ENCODE results near the gene EPHB1.

The EPHB1 gene

GRCh38 chr3:134808835-134809234, 13.8 kb downstream of the EPHB1 start:
- DNase-seq (ENCODE audit: low spot score), result no peak
- H3K27me3 Mint-ChIP-seq (ENCODE audit: low read depth), result peaks cover 15% of the 10 kb centered on the region
- H3K4me1 Mint-ChIP-seq (ENCODE audit: low read depth), result peaks cover 2% of the 10 kb centered on the region
- H3K9me3 Mint-ChIP-seq, result peaks cover 3% of the 10 kb centered on the region
- H3K4me3 Mint-ChIP-seq, result no peak overlapping the region
- no peaks in the 10 kb centered on the region for H3K36me3 Mint-ChIP-seq (ENCODE audit: low read depth)
- H3K27ac Mint-ChIP-seq, result no peak overlapping the region

GRCh38 chr3:134809427-134810051, 14.5 kb downstream of the EPHB1 start:
- no peaks in the 10 kb centered on the region for H3K36me3 Mint-ChIP-seq (ENCODE audit: low read depth)
- DNase-seq (ENCODE audit: low spot score), result no peak
- H3K4me1 Mint-ChIP-seq (ENCODE audit: low read depth), result no peaks in the 10 kb centered on the region
- H3K4me3 Mint-ChIP-seq, result no peak overlapping the region
- peaks cover 2% of the 10 kb centered on the region for H3K9me3 Mint-ChIP-seq
- H3K27me3 Mint-ChIP-seq (ENCODE audit: low read depth), result peaks cover 15% of the 10 kb centered on the region
- H3K27ac Mint-ChIP-seq, result no peak overlapping the region

- peaks cover 15% of the 10 kb centered on the region for H3K27me3 Mint-ChIP-seq (ENCODE audit: low read depth)
Observed at GRCh38 chr3:134810052-134810435, 15.0 kb downstream of the EPHB1 start.

GRCh38 chr3:134810850-134811249, 15.8 kb downstream of the EPHB1 start:
- Mint-ChIP-seq H3K9me3 (no peaks in the 10 kb centered on the region), H3K36me3 (ENCODE audit: low read depth) (no peaks in the 10 kb centered on the region), H3K4me1 (ENCODE audit: low read depth) (no peaks in the 10 kb centered on the region), H3K27me3 (ENCODE audit: low read depth) (peaks cover 15% of the 10 kb centered on the region), H3K27ac (no peak overlapping the region), H3K4me3 (no peak overlapping the region)
- no peak for DNase-seq (ENCODE audit: low spot score)

More at GRCh38 chr3:134810052-134810435, 15.0 kb downstream of the EPHB1 start:
- Mint-ChIP-seq H3K4me1 (ENCODE audit: low read depth) (no peaks in the 10 kb centered on the region), H3K9me3 (no peaks in the 10 kb centered on the region), H3K4me3 (no peak overlapping the region), H3K36me3 (ENCODE audit: low read depth) (no peaks in the 10 kb centered on the region), H3K27ac (no peak overlapping the region)
- no peak for DNase-seq (ENCODE audit: low spot score)

GRCh38 chr3:134813618-134814017, 18.6 kb downstream of the EPHB1 start:
- H3K4me3 Mint-ChIP-seq, result no peak overlapping the region
- no peaks in the 10 kb centered on the region for H3K36me3 Mint-ChIP-seq (ENCODE audit: low read depth)
- no peak overlapping the region for H3K27ac Mint-ChIP-seq
- no peaks in the 10 kb centered on the region for H3K9me3 Mint-ChIP-seq
- H3K27me3 Mint-ChIP-seq (ENCODE audit: low read depth), result peaks cover 10% of the 10 kb centered on the region
- no peak for DNase-seq (ENCODE audit: low spot score)
- H3K4me1 Mint-ChIP-seq (ENCODE audit: low read depth), result no peaks in the 10 kb centered on the region

GRCh38 chr3:134815519-134815918, 20.5 kb downstream of the EPHB1 start:
- Mint-ChIP-seq H3K9me3 (no peaks in the 10 kb centered on the region), H3K27me3 (ENCODE audit: low read depth) (peaks cover 8% of the 10 kb centered on the region), H3K4me1 (ENCODE audit: low read depth) (no peaks in the 10 kb centered on the region), H3K36me3 (ENCODE audit: low read depth) (no peaks in the 10 kb centered on the region), H3K27ac (no peak overlapping the region), H3K4me3 (no peak overlapping the region)
- no peak for DNase-seq (ENCODE audit: low spot score)

- peaks cover 5% of the 10 kb centered on the region for H3K27me3 Mint-ChIP-seq (ENCODE audit: low read depth)
- no peak overlapping the region for H3K27ac Mint-ChIP-seq
- no peak overlapping the region for H3K4me3 Mint-ChIP-seq
- H3K9me3 Mint-ChIP-seq, result no peaks in the 10 kb centered on the region
- no peaks in the 10 kb centered on the region for H3K4me1 Mint-ChIP-seq (ENCODE audit: low read depth)
- no peak for DNase-seq (ENCODE audit: low spot score)
- no peaks in the 10 kb centered on the region for H3K36me3 Mint-ChIP-seq (ENCODE audit: low read depth)
Observed at GRCh38 chr3:134816623-134817022, 21.6 kb downstream of the EPHB1 start.

GRCh38 chr3:134817297-134817696, 22.2 kb downstream of the EPHB1 start:
- Mint-ChIP-seq H3K9me3 (no peaks in the 10 kb centered on the region), H3K4me3 (no peak overlapping the region), H3K36me3 (ENCODE audit: low read depth) (no peaks in the 10 kb centered on the region), H3K27me3 (ENCODE audit: low read depth) (peaks cover 5% of the 10 kb centered on the region), H3K4me1 (ENCODE audit: low read depth) (no peaks in the 10 kb centered on the region), H3K27ac (no peak overlapping the region)
- no peak for DNase-seq (ENCODE audit: low spot score)

GRCh38 chr3:134820994-134821393, 25.9 kb downstream of the EPHB1 start:
- Mint-ChIP-seq H3K36me3 (ENCODE audit: low read depth) (no peaks in the 10 kb centered on the region), H3K4me3 (no peak overlapping the region), H3K27me3 (ENCODE audit: low read depth) (peaks cover 5% of the 10 kb centered on the region), H3K4me1 (ENCODE audit: low read depth) (no peaks in the 10 kb centered on the region), H3K27ac (no peak overlapping the region), H3K9me3 (no peaks in the 10 kb centered on the region)
- no peak for DNase-seq (ENCODE audit: low spot score)

- H3K27ac Mint-ChIP-seq, result no peak overlapping the region
- no peaks in the 10 kb centered on the region for H3K36me3 Mint-ChIP-seq (ENCODE audit: low read depth)
- no peak for DNase-seq (ENCODE audit: low spot score)
- no peaks in the 10 kb centered on the region for H3K9me3 Mint-ChIP-seq
- peaks cover 3% of the 10 kb centered on the region for H3K27me3 Mint-ChIP-seq (ENCODE audit: low read depth)
- no peak overlapping the region for H3K4me3 Mint-ChIP-seq
- no peaks in the 10 kb centered on the region for H3K4me1 Mint-ChIP-seq (ENCODE audit: low read depth)
Observed at GRCh38 chr3:134822090-134822489, 27.0 kb downstream of the EPHB1 start.

- Mint-ChIP-seq H3K4me3 (no peak overlapping the region), H3K36me3 (ENCODE audit: low read depth) (no peaks in the 10 kb centered on the region), H3K27ac (no peak overlapping the region), H3K4me1 (ENCODE audit: low read depth) (no peaks in the 10 kb centered on the region), H3K27me3 (ENCODE audit: low read depth) (no peaks in the 10 kb centered on the region), H3K9me3 (no peaks in the 10 kb centered on the region)
- no peak for DNase-seq (ENCODE audit: low spot score)
Observed at GRCh38 chr3:134823679-134824078, 28.6 kb downstream of the EPHB1 start.

- H3K27ac Mint-ChIP-seq, result no peak overlapping the region
- no peak overlapping the region for H3K4me3 Mint-ChIP-seq
- H3K4me1 Mint-ChIP-seq (ENCODE audit: low read depth), result no peaks in the 10 kb centered on the region
- no peaks in the 10 kb centered on the region for H3K27me3 Mint-ChIP-seq (ENCODE audit: low read depth)
- no peaks in the 10 kb centered on the region for H3K9me3 Mint-ChIP-seq
- DNase-seq (ENCODE audit: low spot score), result no peak
- H3K36me3 Mint-ChIP-seq (ENCODE audit: low read depth), result no peaks in the 10 kb centered on the region
Observed at GRCh38 chr3:134824791-134825190, 29.7 kb downstream of the EPHB1 start.

- H3K27ac Mint-ChIP-seq, result no peak overlapping the region
- DNase-seq (ENCODE audit: low spot score), result no peak
- no peaks in the 10 kb centered on the region for H3K4me1 Mint-ChIP-seq (ENCODE audit: low read depth)
- H3K27me3 Mint-ChIP-seq (ENCODE audit: low read depth), result peaks cover 3% of the 10 kb centered on the region
- no peaks in the 10 kb centered on the region for H3K36me3 Mint-ChIP-seq (ENCODE audit: low read depth)
- no peaks in the 10 kb centered on the region for H3K9me3 Mint-ChIP-seq
- no peak overlapping the region for H3K4me3 Mint-ChIP-seq
Observed at GRCh38 chr3:134827213-134827612, 32.2 kb downstream of the EPHB1 start.

- H3K9me3 Mint-ChIP-seq, result no peaks in the 10 kb centered on the region
- no peak overlapping the region for H3K27ac Mint-ChIP-seq
- H3K4me3 Mint-ChIP-seq, result no peak overlapping the region
- H3K36me3 Mint-ChIP-seq (ENCODE audit: low read depth), result no peaks in the 10 kb centered on the region
- DNase-seq (ENCODE audit: low spot score), result no peak
- H3K4me1 Mint-ChIP-seq (ENCODE audit: low read depth), result no peaks in the 10 kb centered on the region
- peaks cover 3% of the 10 kb centered on the region for H3K27me3 Mint-ChIP-seq (ENCODE audit: low read depth)
Observed at GRCh38 chr3:134829721-134830120, 34.7 kb downstream of the EPHB1 start.

- Mint-ChIP-seq H3K9me3 (no peaks in the 10 kb centered on the region), H3K27me3 (ENCODE audit: low read depth) (peaks cover 5% of the 10 kb centered on the region), H3K4me3 (no peak overlapping the region), H3K4me1 (ENCODE audit: low read depth) (no peaks in the 10 kb centered on the region), H3K27ac (no peak overlapping the region), H3K36me3 (ENCODE audit: low read depth) (no peaks in the 10 kb centered on the region)
- DNase-seq (ENCODE audit: low spot score), result no peak
Observed at GRCh38 chr3:134832585-134832984, 37.5 kb downstream of the EPHB1 start.

Measured in T-helper 2 cell treated with Interferon-gamma antibody and Interleukin-4, amounts not matched to agents 5 μg/mL and 100 μg/mL, for 36 hours (primary cell).